Kidney glomerular epithelial cell (primary cell): ENCODE results near the gene ZNF304.
"Not testable (repeated sequence)": the region's sequence is repeated elsewhere in the genome, so short reads cannot be mapped to it uniquely, and the experiment has no call there.

Source experiments
- DNase-seq: peaks from one replicate; lab custom pipeline; 2025; lab: John Stamatoyannopoulos, UW

The ZNF304 gene

GRCh38 chr19:57362419-57362818 lies 11.3 kb downstream of the ZNF304 start:
- DNase-seq = no peak

- peak; percentile 98 for DNase-seq
These were observed 12.1 kb downstream of the ZNF304 start, which contains the start of the genes TRAPPC2B and ZNF547 for GRCh38 chr19:57362997-57363687. Gene TRAPPC2B, plus strand, starts transcription at chr19:57363551. Its CDS starts 1,283 bp downstream, at chr19:57364834. Gene ZNF547, plus strand, starts transcription at chr19:57363551. Its CDS starts 5,005 bp downstream, at chr19:57368556.

- DNase-seq = no peak
These were observed 12.7 kb downstream of the ZNF304 start for GRCh38 chr19:57363688-57364181.

- DNase-seq = no peak
These were observed 15.7 kb downstream of the ZNF304 start for GRCh38 chr19:57366776-57367175.

DNA sequence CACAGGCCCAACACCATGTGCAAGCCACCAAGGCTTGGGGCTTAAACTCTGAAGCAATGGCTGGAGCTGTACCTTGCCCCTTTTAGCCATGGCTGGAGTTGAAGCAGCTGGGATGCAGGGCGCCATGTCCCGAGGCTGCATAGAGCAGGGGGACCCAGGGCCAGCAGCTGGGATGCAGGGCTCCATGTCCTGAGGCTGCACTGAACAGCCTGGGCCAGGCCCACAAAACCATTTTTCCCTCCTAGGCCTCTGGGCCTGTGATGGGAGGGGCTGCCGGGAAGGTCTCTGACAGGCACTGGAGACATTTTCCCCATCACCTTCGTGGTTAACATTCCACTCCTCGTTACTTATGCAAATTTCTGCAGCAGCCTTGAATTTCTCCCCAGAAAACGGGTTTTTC lies 23.1 kb downstream of the ZNF304 start:
- no peak for DNase-seq

GRCh38 chr19:57374647-57375046 lies 23.6 kb downstream of the ZNF304 start:
- not testable (repeated sequence) for DNase-seq

- no peak for DNase-seq
These were observed 25.1 kb downstream of the ZNF304 start for GRCh38 chr19:57376151-57376550.

DNA sequence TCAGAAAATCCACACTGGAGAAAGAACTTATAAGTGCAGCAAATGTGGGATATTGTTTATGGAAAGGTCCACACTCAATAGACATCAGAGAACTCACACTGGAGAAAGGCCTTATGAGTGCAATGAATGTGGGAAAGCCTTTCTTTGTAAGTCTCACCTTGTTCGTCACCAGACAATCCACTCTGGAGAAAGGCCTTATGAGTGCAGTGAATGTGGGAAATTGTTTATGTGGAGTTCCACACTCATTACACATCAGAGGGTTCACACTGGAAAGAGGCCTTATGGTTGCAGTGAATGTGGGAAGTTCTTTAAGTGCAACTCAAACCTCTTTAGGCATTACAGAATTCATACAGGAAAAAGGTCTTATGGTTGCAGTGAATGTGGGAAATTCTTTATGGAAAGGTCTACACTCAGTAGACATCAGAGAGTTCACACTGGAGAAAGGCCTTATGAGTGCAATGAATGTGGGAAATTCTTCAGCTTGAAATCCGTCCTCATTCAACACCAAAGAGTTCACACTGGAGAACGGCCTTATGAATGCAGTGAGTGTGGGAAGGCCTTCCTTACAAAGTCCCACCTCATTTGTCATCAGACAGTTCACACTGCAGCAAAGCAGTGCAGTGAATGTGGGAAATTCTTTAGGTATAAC lies 26.6 kb downstream of the ZNF304 start:
- DNase-seq = no peak

GRCh38 chr19:57380923-57381322 lies 29.9 kb downstream of the ZNF304 start:
- no peak for DNase-seq

- DNase-seq = no peak
These were observed 31.9 kb downstream of the ZNF304 start for GRCh38 chr19:57382806-57383488.

GRCh38 chr19:57389194-57389729 lies 38.2 kb downstream of the ZNF304 start:
- DNase-seq = no peak

DNA sequence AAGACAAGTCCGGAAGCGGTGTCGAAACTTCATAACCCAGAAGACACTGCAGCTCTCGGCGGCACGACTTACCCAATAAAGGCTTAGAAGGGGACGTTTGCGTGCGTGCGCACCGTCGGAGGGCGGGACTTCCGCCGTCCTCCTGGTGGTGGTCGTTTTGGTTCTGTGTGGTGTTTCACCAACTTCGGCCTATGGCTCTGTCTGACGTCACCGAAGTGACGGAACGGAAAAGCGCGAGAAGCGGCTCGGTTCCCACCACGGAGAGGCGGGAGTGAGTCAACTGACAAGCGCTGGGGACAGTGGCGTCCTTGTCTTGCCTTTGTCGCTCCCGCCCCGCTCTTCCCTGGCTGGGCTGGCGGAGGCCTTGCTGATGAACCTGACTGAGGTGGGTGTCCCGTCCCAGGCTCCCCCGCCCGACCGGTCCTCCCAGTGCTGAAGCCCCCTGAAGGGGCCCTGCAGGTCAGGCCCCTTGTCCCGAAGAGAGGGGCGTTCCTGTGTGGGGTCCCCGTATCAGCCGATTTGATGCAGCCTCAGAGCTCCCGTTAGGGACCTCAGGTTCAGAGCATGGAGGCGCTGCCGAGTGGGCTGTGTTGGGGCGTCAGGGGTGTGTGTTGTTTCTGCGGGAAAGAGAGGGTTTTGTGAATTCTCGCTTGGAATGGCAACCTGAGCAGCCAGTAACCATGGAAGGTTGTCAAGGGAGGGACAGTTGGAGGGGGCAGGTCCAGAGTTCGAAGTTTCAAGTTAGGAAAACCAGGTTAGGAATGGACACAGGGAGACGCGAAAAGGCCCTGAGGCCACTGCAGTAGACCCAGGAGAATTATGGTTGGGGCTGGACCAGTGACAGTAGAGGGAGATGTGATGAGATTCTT lies 38.9 kb downstream of the ZNF304 start, which contains the start of gene ZNF548:
TSS of gene ZNF548 (plus strand) at position 125 of the 869 bp plus-strand sequence. CDS start at position 371, 246 bp downstream.
- peak; percentile 91 for DNase-seq

DNA sequence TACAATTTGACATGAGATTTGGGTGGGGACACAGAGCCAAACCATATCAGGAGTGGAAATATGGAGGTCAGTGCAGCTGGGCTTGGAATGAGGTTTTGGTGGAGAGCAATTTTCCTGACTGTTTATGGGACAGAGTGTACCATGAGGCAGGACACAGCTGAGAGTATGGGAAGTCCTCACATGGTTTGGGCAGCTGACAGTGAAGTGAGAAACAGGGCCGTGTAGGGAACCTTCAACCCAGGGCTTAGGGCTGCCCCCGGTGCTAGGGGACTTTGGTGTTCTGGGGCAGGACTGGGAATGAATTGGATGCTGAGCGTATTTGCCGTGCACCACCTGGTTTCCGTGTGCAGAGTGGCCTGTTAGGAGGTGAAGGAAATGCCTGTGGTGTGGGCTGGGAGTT lies 44.6 kb downstream of the ZNF304 start:
- no peak for DNase-seq

DNA sequence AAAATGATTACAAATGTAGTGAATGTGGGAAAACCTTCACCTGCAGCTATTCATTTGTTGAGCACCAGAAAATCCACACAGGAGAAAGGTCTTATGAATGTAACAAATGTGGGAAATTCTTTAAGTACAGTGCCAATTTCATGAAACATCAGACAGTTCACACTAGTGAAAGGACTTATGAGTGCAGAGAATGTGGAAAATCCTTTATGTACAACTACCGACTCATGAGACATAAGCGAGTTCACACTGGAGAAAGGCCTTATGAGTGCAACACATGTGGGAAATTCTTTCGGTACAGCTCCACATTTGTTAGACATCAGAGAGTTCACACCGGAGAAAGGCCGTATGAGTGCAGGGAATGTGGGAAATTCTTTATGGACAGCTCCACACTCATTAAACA lies 47.8 kb downstream of the ZNF304 start:
- no peak for DNase-seq

DNA sequence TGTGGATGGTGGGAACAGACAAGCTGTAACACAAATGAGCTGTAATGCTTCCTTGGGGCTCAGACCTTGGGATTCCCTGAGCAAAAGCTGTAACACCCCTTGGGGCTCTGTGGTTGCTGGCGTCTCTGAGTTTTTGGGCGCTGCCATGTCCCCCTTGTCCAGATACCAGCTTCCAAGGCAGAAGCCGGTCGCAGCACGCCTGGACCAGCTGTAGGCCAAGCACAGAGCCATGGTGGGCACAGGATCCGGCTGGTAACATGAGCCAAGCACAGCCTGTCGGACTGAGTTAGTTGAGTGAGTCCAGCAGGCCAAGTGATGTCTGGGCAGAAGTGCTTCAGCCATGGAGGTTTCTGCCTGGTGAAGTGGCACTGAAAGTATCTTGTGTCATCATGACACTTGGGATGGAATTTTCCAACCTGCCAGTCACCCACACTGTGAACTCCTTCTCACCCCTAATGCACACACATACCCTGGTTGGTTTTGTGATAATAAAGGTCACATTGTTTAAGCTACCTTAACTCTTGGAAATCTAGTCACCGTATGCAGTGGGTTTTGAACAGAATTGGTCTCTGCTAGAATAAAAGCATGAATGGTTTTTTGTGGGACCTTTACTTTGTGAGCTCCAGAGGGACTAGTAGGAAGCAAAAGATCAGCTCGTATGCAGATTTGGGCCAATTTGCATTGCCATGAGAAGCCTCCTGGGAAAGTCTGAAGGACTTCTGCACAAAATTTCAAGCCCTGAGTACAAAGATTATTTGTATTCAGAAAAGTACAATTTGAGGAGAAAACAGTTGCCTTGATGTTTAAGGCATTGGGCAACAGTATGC lies 52.9 kb downstream of the ZNF304 start:
- no peak for DNase-seq

DNA sequence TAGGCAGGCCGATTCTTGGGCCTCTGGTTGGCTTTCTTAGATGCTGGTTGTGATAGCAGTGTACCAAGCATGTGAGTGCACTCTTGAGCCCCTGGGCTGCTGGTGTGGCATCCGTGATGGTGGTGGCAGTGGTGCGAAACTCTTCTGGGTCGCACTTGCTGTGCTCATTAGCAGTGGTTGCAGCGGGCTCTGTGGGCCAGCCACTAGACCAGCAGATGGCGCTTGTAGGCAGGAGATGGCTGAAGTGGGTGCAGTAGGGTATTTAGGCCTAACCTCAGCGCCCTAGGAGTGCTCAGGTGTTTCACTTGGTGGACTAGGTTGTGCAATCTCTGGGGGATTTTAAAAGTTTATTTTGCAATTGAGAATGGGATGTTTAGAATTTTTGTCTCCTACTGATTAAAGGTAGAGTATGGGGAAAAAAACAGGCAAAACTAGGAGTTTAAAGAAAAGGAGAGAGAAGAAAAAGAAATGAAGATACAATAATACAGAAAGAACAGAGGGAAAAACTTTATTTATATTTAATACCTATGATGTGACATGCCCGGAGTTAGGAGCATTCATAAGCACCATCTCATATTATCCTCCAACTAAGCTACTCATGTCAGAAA lies 55.5 kb downstream of the ZNF304 start:
- DNase-seq = peak; percentile 33
